Karpas-422 (cell line): ENCODE results near the gene USP15. TPM values are rescaled to one million over a fixed set of nuclear protein-coding genes. Genes with fewer than 3 reads are reported as not detected.
"Not testable (repeated sequence)": the region's sequence is repeated elsewhere in the genome, so short reads cannot be mapped to it uniquely, and the experiment has no call there.

Experiments
- DNase-seq: peaks from one replicate; pipeline ENCODE4 v3.0.0-alpha.2; 2015
- H2AFZ ChIP-seq: fragments of 200-600 bp; sonication (generic); 2 replicates; pipeline ENCODE4 v1.6.1; 2014; ENCODE audit warnings: antibody characterized with exemption, low read length, mixed read lengths
- H3K27ac ChIP-seq: fragments of 200-600 bp; sonication (generic); 2 replicates; pipeline ENCODE4 v1.5.1; 2014; ENCODE audit warnings: mild to moderate bottlenecking, low read length, moderate library complexity
- H3K27me3 ChIP-seq: fragments of 200-600 bp; sonication (generic); 2 replicates; pipeline ENCODE4 v1.6.1; 2014; ENCODE audit warnings: low read length, mixed read lengths
- H3K36me3 ChIP-seq: fragments of 200-600 bp; sonication (generic); 2 replicates; pipeline ENCODE4 v1.6.1; 2014; ENCODE audit warnings: low read length, mixed read lengths; ENCODE audit not compliant: insufficient read depth
- H3K4me1 ChIP-seq: fragments of 200-600 bp; sonication (generic); 2 replicates; pipeline ENCODE4 v1.6.1; 2014; ENCODE audit warnings: mild to moderate bottlenecking, low read length, mixed read lengths
- H3K4me2 ChIP-seq: fragments of 200-600 bp; sonication (generic); 2 replicates; pipeline ENCODE4 v1.6.1; 2014; ENCODE audit warnings: low read length, low read depth, mild to moderate bottlenecking; ENCODE audit not compliant: poor library complexity, severe bottlenecking
- H3K4me3 ChIP-seq: fragments of 200-600 bp; sonication (generic); 2 replicates; pipeline ENCODE4 v1.5.1; 2014; ENCODE audit warnings: mild to moderate bottlenecking, antibody characterized with exemption, low read length, mixed read lengths
- H3K79me2 ChIP-seq: fragments of 200-600 bp; sonication (generic); 2 replicates; pipeline ENCODE4 v1.6.1; 2014; ENCODE audit warnings: mild to moderate bottlenecking, low read length, mixed read lengths
- H3K9ac ChIP-seq: fragments of 200-600 bp; sonication (generic); 2 replicates; pipeline ENCODE4 v1.6.0; 2014; ENCODE audit warnings: low read length
- H3K9me2 ChIP-seq: fragments of 200-600 bp; sonication (generic), shearing (Covaris generic); replicated peaks from 2 replicates; pipeline ENCODE4 v1.6.0; 2014; ENCODE audit warnings: mild to moderate bottlenecking, low read length, moderate library complexity; ENCODE audit not compliant: insufficient read depth
- H3K9me3 ChIP-seq: fragments of 300-700, 200-600 bp; sonication (generic); 2 replicates; pipeline ENCODE4 v1.6.1; 2014; ENCODE audit warnings: low read length, mixed read lengths
- H4K20me1 ChIP-seq: fragments of 200-600 bp; sonication (generic); 2 replicates; pipeline ENCODE4 v1.6.1; 2014; ENCODE audit warnings: mild to moderate bottlenecking, antibody characterized with exemption, low read length, low read depth; ENCODE audit not compliant: insufficient read depth
- small RNA-seq: library from RNA; depleted of rRNA; stranded (forward); fragments of <200 nt; gene quantifications from one replicate; pipeline ENCODE3, GENCODE V24; 2014
- total RNA-seq: library from RNA; depleted of rRNA; stranded (reverse); fragments of >200 nt; shearing (Covaris generic); gene quantifications from 2 replicates; pipeline ENCODE4 v1.2.3, GENCODE V29; 2014; ENCODE audit warnings: low replicate concordance; rRNA removed

The USP15 gene
- total RNA-seq, 1 experiment from 2014 or later: 96.0 TPM

DNA sequence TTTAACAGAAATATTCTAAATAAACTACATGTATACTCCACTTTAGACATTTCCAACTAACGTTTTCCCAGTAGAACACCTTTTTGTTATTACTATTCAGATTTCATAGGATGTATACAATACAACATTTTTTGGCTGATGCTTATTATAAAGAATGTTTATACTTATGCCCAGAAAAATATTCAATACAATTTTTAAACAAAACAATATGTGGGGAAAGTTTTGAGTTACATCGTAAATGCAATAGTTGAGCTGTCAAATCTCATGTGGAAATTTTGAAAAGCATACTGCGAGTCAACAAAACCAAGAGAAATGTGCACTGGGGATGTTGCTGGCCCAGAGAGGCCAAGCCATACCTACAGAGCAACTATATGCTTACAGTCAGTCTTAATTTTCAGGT lies 188.2 kb downstream of the USP15 start:
- no peaks in the 10 kb centered on the region for H3K36me3 ChIP-seq
- no peak overlapping the region for H3K27ac ChIP-seq
- H3K4me3 ChIP-seq: no peak overlapping the region

DNA sequence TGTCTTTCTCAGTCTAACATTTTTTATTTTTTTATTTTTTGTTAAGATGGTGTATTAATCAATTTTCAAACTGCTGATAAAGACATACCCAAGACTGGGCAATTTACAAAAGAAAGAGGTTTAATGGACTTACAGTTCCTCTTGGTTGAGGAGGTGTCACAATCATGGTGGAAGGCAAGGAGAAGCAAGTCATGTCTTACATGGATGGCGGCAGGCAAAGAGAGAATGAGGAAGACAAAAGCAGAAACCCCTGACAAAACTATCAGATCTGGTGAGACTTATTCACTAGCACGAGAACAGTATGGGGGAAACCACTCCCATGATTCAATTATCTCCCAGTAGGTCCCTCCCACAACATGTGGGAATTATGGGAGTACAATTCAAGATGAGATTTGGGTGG lies 195.2 kb downstream of the USP15 start:
- H3K79me2 ChIP-seq, H3K4me1 ChIP-seq, H3K9me2 ChIP-seq, H3K36me3 ChIP-seq, H3K27me3 ChIP-seq, DNase-seq, H4K20me1 ChIP-seq, H3K4me3 ChIP-seq, H3K4me2 ChIP-seq, H2AFZ ChIP-seq, H3K9ac ChIP-seq, H3K27ac ChIP-seq, H3K9me3 ChIP-seq: not testable (repeated sequence)

More for the DNA sequence above, 188.2 kb downstream of the USP15 start:
- no peaks in the 10 kb centered on the region for H3K9me2 ChIP-seq
- no peaks in the 10 kb centered on the region for H3K27me3 ChIP-seq
- no peak overlapping the region for H3K9ac ChIP-seq
- H3K9me3 ChIP-seq: peaks cover 12% of the 10 kb centered on the region; the same call in 1 of the 2 replicates
- H4K20me1 ChIP-seq: no peaks in the 10 kb centered on the region
- no peak for DNase-seq
- no peaks in the 10 kb centered on the region for H3K4me1 ChIP-seq
- H3K79me2 ChIP-seq: no peaks in the 10 kb centered on the region
- no peak overlapping the region for H2AFZ ChIP-seq
- no peak overlapping the region for H3K4me2 ChIP-seq

DNA sequence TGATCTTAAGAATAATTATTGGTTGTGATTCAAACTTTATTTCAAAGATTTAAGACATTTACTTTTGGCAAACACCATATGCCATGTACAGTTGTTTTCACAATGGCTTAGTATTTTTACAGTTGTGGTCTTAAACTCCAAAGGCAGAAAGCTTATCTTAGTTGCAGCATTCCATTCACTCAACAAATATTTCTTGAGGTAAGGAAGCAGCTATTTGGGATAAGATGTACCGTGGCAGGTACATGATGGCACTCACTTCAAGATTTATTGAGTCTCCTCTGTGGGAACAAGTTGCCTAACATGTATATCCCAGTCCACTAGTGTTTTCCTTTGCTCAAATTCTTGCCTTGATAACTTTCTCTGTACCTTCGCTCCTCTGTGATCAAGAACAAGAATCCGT lies 198.4 kb downstream of the USP15 start:
- H3K36me3 ChIP-seq: no peaks in the 10 kb centered on the region
- no peak overlapping the region for H3K4me3 ChIP-seq
- H2AFZ ChIP-seq: no peak overlapping the region

DNA sequence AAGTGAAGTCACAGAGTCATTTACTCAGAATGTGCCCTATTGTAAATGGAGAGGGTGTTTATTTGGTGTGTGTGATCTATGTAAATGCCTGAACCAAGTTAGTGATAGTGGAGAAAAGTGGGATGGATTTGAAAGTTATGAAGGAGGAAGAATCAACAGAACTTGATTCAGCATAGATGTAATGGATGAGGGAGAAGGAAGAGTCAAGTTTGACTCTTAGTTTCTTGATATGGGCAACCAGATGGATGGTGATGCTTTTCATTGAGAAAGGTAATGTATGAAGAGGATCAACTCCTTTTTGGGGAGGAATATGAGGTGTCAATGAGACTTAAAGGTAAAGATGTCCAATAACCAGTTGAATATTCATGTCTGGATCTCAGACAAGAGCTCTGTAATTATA lies 199.8 kb downstream of the USP15 start:
- H3K4me2 ChIP-seq: no peak overlapping the region
- no peak for DNase-seq
- H3K9ac ChIP-seq: no peak overlapping the region
- no peaks in the 10 kb centered on the region for H4K20me1 ChIP-seq
- no peak overlapping the region for H3K27ac ChIP-seq
- no peak overlapping the region for H3K4me3 ChIP-seq
- no peaks in the 10 kb centered on the region for H3K36me3 ChIP-seq
- H3K9me3 ChIP-seq: peaks cover 5% of the 10 kb centered on the region; the same call in 1 of the 2 replicates
- H3K27me3 ChIP-seq: no peaks in the 10 kb centered on the region
- H3K4me1 ChIP-seq: no peaks in the 10 kb centered on the region
- H3K79me2 ChIP-seq: no peaks in the 10 kb centered on the region
- H2AFZ ChIP-seq: no peak overlapping the region
- no peaks in the 10 kb centered on the region for H3K9me2 ChIP-seq

More for the DNA sequence above, 198.4 kb downstream of the USP15 start:
- DNase-seq: no peak
- H3K9ac ChIP-seq: no peak overlapping the region
- H3K27ac ChIP-seq: no peak overlapping the region
- H3K4me1 ChIP-seq: no peaks in the 10 kb centered on the region
- no peaks in the 10 kb centered on the region for H4K20me1 ChIP-seq
- no peak overlapping the region for H3K4me2 ChIP-seq
- no peaks in the 10 kb centered on the region for H3K9me2 ChIP-seq
- no peaks in the 10 kb centered on the region for H3K79me2 ChIP-seq
- H3K27me3 ChIP-seq: no peaks in the 10 kb centered on the region
- H3K9me3 ChIP-seq: peaks cover under 1% of the 10 kb centered on the region; the same call in 1 of the 2 replicates

DNA sequence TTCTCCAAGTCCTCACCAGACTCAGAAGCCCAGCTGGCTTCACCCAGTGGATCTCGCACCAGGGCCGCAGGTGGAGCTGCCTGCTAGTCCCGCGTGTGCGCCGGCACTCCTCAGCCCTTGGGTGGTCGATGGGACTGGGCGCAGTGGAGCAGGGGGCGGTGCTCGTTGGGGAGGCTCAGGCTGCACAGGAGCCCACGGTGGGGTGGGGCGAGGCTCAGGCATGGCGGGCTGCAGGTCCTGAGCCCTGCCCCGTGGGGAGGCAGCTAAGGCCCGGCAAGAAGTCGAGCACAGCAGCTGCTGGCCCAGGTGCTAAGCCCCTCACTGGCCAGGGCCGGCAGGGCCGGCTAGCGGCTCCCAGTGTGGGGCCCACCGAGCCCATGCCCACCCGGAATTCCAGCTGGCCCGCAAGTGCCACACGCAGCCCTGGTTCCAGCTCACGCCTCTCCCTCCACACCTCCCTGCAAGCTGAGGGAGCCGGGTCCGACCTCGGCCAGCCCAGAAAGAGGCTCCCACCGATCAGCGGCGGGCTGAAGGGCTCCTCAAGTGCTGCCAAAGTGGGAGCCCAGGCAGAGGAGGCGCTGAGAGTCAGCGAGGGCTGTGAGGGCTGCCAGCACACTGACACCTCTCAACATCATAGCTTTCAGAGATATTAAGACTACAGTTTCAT lies 201.1 kb downstream of the USP15 start:
- not testable (repeated sequence) for H3K27ac ChIP-seq, DNase-seq, H3K36me3 ChIP-seq, H3K4me1 ChIP-seq, H3K4me2 ChIP-seq, H2AFZ ChIP-seq, H3K79me2 ChIP-seq, H3K9me2 ChIP-seq, H3K27me3 ChIP-seq, H3K9ac ChIP-seq, H3K4me3 ChIP-seq, H4K20me1 ChIP-seq, H3K9me3 ChIP-seq

DNA sequence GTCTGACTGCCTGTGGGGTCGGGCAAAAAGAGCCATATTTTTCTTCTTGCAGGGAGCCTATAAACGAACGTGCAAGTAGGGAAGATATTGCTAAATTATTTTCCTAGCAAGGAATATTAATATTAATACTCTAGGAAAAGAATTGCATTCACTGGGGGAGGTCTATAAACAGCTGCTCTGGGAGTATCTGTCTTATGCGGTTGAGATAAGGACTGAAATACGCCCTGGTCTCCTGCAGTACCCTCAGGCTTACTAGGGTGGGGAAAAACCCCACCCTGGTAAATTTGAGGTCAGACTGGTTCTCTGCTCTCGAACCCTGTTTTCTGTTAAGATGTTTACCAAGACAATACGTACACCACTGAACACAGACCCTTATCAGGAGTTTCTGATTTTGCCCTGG lies 203.0 kb downstream of the USP15 start:
- not testable (repeated sequence) for H3K4me3 ChIP-seq, H4K20me1 ChIP-seq, H3K4me2 ChIP-seq, H3K36me3 ChIP-seq, DNase-seq, H3K9ac ChIP-seq, H3K9me3 ChIP-seq, H2AFZ ChIP-seq, H3K27ac ChIP-seq, H3K9me2 ChIP-seq, H3K27me3 ChIP-seq
- Histone ChIP-seq H3K79me2 (peaks cover 19% of the 10 kb centered on the region), H3K4me1 (peaks cover 12% of the 10 kb centered on the region)

Small RNAs within 50 kb of the gene (small RNA-seq; reads per million reads assigned to genes)
- not detected for gene RF00017
- gene RNU6-595P: not detected

Other genes with a start within 250 kb of the USP15 start
- 35.8 and 89.5 TPM in 2 replicates for gene MON2, start 206.4 kb downstream of the USP15 start, total RNA-seq